VCaP (cell line): ENCODE data around the gene ELOVL7.
A peak's percentile ranks its signal among the peaks of the same experiment; 100 is the strongest.

Experiments used
- H3K27ac ChIP-seq: fragments of 450-650 bp; 2 replicates; pipeline ENCODE4 v1.5.1; 2017
- CTCF ChIP-seq: fragments of 450-650 bp; conservative IDR thresholded peaks from 2 replicates; pipeline ENCODE4 v1.5.1; 2017; ENCODE audit warnings: mild to moderate bottlenecking, moderate library complexity

The ELOVL7 gene

GRCh38 chr5:60830581-60831127 is 13.4 kb downstream of the ELOVL7 start:
- no peak overlapping the region for H3K27ac ChIP-seq
- TF ChIP-seq CTCF, result no peak

GRCh38 chr5:60829490-60830266 is 14.4 kb downstream of the ELOVL7 start:
- no peak for TF ChIP-seq CTCF
- H3K27ac ChIP-seq, result peak overlapping the region; percentile 13; the same call in 1 of the 2 replicates

GRCh38 chr5:60827201-60827600 is 16.9 kb downstream of the ELOVL7 start:
- H3K27ac ChIP-seq, result peak overlapping the region; percentile 27
- TF ChIP-seq CTCF, result no peak

DNA sequence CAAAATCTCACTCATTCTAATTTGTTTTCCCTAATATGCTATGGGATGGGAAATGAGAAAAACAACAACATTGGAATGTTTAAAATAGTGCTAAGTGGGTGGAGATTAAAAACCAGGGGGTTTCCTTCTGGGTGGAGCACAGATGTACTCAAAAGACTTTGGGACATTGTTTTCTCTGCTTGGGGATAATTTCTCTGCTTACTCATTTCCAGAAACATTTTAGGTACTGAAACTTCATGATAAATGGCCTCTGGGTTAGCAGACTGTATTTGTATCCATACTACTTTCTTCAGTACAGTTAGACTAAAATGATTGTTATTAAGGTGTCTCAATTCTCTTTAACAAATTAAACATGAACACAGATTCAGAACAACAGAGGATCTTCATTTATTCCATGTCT is 17.4 kb downstream of the ELOVL7 start:
- peak overlapping the region; percentile 27 for H3K27ac ChIP-seq
- no peak for TF ChIP-seq CTCF

GRCh38 chr5:60823574-60823973 is 20.5 kb downstream of the ELOVL7 start:
- no peak for TF ChIP-seq CTCF
- H3K27ac ChIP-seq, result no peak overlapping the region

DNA sequence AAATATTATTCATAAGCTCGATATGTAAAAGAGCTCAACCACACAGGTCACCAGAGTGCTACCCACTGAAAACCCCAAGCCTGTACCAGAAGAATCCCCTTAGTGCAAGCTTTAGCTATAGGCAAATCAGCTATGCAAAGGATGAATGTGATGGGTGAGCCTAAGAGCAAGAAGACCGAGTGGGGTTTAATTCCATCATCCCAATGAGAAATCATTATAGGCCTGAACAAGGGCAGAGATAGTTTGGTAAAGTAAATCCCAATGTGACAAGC is 21.8 kb downstream of the ELOVL7 start:
- no peak for TF ChIP-seq CTCF
- no peak overlapping the region for H3K27ac ChIP-seq

DNA sequence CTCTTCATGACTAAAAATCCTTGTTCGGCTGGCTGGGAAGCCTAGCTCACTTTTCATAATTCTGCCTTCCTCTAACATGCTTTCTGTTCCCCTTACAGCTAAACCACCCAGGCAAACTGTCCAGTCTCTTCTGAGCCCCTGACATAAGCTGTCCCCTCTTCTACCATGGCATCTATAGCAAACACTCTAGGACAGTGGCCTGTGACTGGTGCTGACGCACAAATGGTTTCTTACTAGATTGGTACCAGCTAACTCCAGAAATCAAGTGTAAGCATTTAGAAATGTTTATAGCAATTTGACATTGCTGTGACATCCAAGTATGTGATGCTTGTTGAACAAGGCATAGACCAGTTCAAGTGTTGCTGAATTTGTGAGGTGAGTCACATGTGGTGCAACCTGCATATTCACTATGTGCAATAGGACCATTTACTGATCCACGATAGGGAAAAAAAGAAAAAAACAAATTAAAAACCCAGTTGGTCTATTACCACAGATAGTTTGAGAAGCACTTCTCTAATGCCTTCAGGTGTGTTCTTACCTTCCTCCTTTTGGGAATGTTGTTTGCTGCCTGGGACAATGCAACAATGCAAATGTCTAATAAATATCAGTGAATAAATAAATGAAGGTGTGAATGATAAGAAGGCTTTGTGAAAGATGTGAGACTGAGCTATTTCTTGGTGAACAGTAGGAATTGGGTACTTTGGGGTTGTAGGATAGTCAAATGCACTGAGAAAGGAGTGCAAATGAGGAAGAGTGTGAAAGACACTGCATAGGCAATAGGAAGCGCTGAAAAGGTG is 22.4 kb downstream of the ELOVL7 start:
- TF ChIP-seq CTCF, result no peak
- no peak overlapping the region for H3K27ac ChIP-seq
